Posterior cingulate gyrus (tissue), 11 donors: ENCODE results near the gene RPRD1A.
"Not testable (repeated sequence)": the region's sequence is repeated elsewhere in the genome, so short reads cannot be mapped to it uniquely, and the experiment has no call there.

ENCODE experiments used
- DNase-seq, 10 donors: peaks; one replicate each; pipeline versions ENCODE4 v3.0.0 to v3.0.0-alpha.2; 2020 to 2021; ENCODE audit warnings: mixed read lengths in 3 of 10
- intact Hi-C: fragments of 100-400 bp; cut with DNase I; formaldehyde crosslinking; loops from one replicate; pipeline ENCODE4 v1.15.1; 2023

The RPRD1A gene

DNA sequence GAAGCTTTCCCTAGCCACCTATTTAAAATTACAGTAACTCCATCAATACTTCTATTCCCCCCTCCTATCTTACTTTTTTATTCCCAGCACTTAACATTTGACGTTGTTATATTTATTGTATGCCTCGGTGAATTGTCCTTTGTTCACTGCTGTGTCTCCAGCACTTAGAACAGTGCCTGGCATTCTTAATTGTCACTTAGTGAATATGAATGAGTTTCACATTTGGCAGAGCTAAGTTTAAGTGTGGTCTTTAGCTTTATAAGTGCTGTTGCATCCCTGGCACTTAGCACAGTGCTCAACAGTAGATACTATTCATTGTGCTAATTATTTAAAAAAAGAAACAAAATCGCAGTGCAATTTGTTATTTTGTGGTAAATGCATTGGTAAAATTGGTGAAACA lies 93.2 kb downstream of the RPRD1A start:
- intact Hi-C loops, result loop anchor here (5.0 to 10.0 kb wide), 2 partner anchors 93 to 389 kb away; partner anchors contain the start of genes GALNT1 and RPRD1A
- no peak for DNase-seq

DNA sequence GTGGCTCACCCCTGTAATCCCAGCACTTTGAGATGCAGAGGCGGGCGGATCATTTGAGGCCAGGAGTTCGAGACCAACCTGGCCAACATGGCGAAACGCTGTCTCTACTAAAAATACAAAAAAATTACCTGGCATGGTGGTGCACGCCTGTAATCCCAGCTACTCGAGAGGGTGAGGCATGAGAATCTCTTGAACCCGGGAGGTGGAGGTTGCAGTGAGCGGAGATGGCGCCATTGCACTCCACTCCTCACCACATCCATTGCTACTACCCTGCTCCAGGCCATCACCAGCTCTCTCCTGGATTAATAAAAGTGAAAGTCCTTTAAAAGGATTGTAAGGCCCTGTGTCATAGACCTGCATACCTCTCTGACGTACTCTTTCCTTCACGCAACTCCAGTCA lies 93.7 kb downstream of the RPRD1A start:
- intact Hi-C loops, result loop anchor here (2.0 to 10.0 kb wide), 3 partner anchors 94 to 389 kb away; partner anchors contain the start of genes ELP2, GALNT1, RPRD1A and SLC39A6
- DNase-seq, result no peak

DNA sequence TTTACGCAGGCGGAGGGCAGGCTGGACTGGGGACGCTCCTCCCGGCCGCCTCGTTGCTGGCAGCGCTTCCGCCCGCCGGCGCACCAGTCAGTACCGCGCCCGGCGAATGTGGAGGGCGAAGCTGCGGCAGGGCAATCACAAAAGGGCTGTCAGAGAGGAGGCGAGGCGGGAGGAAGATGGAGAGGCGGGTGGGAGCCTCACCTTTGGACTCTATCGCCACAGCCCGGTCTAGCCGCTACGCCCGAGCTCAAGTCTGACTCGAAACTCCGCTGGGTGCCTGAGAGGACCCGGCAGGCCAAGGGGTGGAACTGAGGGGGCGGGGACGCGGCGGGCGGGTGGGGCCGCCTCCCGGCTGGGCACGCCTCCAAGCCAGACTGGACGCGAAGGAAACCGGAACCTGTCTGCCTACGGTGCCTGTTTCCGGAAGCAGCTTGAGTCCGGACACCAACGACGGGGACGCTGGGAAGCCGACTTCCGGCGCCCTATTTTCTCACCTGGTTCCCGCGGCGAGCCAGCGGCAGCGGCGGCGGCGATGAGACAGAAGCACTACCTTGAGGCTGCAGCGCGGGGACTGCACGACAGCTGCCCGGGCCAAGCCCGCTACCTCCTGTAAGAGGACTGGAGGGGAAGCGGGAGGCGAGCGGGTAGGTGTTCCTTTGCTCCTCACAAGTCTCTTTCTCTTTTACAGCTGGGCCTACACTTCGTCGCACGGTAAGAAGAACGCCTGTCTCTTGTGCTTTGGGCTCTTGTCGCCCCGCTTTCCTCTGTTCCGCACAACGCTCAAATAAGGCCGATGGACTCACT lies 95.0 kb downstream of the RPRD1A start, which contains the start of gene RMP24:
Gene RMP24 (plus strand): TSS at position 483 of the 804 bp plus-strand sequence.
- DNase-seq, result peak; percentile 89 to 99 (median 94)
- intact Hi-C loops, result loop anchor here (2.0 to 10.0 kb wide), 3 partner anchors 95 to 388 kb away; partner anchors contain the start of genes ELP2, GALNT1, RPRD1A and SLC39A6

DNA sequence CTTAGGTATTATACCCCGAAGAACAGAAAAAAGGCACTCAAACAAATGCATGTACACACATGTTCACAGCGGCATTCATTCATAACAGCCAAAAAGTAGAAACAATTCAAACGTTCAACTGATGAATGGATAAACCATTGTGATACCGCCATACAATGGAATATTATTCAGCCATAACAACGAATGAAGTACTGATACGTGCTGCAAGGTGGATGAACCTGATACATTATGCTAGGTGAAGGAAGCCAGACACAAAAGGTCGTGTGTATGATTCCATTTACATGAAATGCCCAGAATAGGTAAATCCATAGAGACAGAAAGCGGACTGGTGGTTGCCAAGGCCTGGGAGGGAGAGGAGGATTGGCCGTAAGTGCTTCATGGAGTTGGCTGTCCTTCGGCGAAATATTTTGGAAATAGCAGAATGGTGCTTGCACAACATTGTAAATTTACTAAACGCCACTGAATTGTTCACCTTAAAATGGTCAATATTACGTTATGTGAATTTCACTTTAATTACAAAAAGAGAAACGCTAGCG lies 95.6 kb downstream of the RPRD1A start:
- intact Hi-C loops, result loop anchor here (2.0 to 10.0 kb wide), 3 partner anchors 96 to 387 kb away; partner anchors contain the start of genes ELP2, GALNT1, RPRD1A and SLC39A6
- DNase-seq, result no peak

DNA sequence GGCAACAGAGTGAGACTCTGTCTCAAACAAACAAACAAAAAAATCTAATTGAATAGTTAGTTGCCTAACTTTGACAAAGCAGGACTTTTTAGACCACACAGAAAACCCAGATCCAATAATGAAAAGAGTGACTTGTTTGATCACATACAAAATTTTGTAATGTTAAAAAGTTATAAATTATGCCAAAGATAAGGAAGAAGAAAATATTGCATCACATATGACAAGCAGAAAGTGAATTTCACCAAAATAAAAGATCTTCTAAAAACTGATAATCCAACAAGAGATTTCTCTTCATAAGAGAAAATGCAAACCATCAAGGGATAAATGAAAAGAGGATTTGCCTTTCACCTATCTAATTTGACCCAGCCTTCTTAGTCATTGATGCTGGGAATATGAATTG lies 97.7 kb downstream of the RPRD1A start:
- intact Hi-C loops, result loop anchor here (5.0 to 10.0 kb wide), 2 partner anchors 98 to 385 kb away; partner anchors contain the start of genes GALNT1 and RPRD1A
- no peak for DNase-seq

DNA sequence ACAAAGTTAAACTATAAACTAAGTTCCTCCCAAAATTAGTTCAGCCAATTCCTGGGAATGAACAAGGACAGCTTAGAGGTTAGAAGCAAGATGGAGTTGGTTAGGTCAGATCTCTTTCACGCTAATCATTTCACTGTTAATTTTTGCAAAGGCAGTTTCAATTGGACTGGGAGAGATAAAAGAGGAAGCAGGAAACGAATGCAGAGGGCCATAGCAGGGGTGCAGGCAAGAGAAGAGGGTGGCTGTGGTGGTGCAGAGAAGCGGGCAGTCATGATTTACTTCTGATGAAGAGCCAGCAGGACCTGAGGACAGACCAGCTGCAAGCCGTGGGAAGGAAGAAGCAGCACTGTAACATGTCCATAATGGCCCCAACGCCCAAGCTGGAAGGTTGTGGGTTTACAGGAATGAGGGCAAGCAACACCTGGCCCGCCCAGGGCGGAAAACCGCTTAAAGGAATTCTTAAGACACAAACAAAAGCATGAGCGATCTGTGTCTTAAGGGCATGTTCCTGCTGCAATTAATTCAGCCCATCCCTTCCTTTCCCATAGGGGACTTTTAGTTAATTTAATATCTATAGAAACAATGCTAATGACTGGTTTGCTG lies 99.0 kb downstream of the RPRD1A start:
- intact Hi-C loops, result no loop called here
- DNase-seq, result peak in 1 of 10 donors; percentile 50

DNA sequence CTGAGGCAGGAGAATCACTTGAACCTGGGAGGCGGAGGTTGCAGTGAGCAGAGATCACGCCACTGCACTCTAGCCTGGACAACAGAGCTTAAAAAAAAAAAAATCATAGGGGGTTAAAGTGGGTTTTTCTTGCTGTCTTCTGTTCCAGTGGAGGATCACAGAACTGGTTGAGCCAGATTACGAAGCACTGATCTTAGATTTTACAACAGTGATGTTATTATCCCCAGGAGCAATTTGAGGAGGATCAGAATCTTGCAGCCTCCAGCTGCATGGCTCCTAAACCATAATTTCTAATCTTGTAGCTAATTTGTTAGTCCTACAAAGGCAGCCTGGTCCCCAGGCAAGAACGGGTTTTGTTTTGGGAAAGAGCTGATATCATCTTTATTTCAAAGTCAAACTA lies 99.5 kb downstream of the RPRD1A start:
- DNase-seq, intact Hi-C loops: not testable (repeated sequence)

DNA sequence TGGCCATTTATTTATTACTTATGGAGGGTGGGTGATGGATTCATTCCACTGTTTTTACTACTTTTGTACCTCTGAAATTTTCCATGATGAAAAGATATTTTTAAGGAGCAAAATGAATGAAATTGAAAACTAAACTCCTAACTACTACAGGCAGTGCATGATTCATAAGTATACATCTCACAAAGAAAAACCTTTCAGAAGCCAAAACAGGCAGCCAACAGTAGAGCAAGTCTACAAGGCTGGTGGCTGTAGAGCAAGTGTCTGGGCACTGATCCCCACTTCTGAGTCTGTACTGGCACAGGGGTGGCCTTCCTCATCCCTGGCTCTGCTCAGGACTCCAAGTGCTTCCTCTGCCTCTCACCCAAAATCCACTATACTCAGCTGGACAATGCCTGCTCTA lies 103.0 kb downstream of the RPRD1A start:
- intact Hi-C loops, result no loop called here
- DNase-seq, result no peak

DNA sequence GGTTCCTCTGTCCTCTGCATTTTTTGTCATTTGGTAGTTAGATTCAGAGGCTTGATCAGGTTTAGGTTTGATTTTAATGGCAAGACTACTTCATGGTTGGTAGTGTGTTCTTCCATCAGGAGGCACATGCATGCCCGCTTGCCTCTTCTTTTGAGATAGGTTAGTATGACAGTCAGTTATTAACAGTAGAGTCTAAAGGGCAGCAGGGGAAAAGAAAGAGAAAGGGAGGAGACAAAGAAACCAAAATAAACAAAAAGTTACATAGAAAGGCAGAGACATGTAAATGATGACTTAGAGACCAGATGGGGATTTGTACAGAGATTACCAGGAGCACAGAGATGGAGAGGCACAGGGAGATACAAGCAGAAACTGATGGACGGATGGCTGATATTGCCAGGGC lies 105.0 kb downstream of the RPRD1A start:
- DNase-seq, result no peak
- intact Hi-C loops, result no loop called here

DNA sequence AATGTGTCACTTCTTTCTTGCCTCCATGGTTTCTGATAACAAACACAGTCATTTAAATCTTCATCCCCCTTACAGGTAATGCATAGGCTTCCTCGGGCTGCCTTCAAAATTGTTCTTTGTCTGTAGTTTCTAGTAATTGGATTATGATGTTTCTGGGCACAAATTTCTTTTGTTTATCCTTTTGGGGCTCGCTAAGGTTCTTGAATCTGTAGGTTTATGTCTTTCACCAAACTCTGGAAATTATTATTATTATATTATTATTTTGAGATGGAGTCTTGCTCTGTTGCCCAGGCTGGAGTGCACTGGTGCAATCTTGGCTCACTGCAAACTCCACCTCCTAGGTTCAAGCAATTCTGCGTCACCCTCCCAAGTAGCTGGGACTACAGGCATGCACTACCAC lies 111.1 kb downstream of the RPRD1A start:
- DNase-seq, result no peak
- intact Hi-C loops, result no loop called here

DNA sequence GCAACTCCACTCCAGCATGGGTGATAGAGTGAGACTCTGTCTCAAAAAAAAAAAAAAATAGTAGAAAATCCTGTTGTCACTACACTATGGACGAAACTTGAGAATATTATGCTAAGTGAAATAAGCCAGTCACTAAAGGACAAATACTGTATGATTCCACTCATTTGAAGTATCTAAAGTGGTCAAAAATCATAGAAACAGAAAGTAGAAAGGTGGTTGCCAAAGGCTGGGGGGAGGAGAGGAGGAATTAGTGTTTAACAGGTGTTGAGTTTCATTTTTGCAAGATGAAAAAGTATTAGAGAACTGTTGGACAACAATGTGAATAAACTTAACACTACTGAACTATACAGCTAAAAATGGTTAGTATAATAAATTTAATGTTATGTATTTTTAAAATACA lies 113.7 kb downstream of the RPRD1A start:
- DNase-seq, result no peak
- intact Hi-C loops, result no loop called here

DNA sequence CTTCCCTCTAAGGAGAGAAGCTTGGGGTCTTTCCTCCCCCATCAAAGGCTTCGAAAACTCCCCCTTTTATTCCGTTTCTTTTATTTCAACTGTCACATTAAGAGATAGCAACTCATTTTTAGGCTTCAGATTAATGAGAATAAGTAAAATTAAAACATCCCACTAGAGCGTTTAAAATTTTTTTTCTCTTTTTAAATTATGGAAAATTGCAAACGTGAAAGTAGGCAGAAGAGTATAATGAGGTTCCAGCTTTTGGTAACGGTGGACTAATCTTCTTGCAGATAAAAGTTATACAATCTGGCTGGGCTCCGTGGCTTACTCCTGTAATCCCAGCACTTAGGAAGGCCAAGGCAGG lies 116.8 kb downstream of the RPRD1A start:
- intact Hi-C loops, result loop anchor here (1.0 kb wide), 1 partner anchor 289 kb away; no protein-coding TSS in a partner anchor
- DNase-seq, result no peak

DNA sequence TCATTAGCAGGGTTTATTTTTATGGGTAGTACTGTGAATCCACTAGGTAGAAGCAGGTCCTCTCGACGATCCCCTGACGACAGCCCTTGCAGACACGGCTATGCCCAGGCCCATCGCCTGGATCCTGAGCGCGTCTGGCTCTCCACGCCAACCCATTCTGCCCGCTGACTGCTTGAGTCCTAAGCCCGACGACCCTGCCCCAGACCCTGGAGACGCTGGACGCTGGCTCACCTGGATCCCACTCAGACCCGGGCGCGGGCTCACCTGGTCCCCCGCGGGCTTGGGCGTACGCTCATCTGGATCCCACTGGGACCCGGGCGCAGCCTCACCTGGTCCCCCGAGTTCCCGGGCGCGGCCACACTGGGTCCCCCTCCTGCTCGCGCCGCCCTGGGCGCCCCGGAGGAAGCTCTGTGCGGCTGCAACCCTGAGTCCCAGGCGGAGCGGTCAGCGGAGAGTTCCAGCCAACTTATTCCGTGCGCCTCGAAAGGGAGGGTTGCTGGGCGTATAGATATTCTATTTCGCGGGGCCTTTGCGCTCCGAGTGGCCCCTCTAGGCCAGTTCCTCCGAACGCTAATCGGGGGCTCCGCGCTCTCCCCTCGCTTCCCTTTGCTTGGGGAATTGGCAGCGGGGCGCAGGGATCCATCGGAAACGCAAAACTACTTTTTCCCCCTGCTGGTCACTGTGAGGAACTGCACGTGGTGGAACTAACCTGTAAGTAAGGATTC lies 117.3 kb downstream of the RPRD1A start:
- peak in 9 of 10 donors; percentile 22 to 92 (median 64) for DNase-seq
- intact Hi-C loops, result loop anchor here (1.0 to 5.0 kb wide), 3 partner anchors 194 to 563 kb away; no protein-coding TSS in a partner anchor

DNA sequence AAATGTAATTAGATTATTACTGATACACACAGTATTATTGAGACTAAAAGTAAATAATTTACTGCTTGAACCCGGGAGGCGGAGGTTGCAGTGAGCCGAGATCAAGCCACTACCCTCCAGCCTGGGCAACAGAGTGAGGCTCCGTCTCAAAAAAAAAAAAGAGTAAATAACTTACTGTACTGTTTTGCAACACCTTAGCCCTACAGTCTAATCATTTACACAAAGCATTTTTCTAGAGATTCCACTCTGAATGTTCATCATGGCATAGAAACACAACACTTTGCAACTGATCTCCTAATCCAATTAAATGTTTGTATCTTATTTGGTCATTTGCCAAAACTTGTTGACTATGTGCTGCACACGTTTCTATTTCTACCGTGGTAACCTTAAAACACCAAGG lies 118.3 kb downstream of the RPRD1A start:
- no peak for DNase-seq
- intact Hi-C loops, result loop anchor here (1.0 to 5.0 kb wide), 2 partner anchors 193 to 562 kb away; no protein-coding TSS in a partner anchor

DNA sequence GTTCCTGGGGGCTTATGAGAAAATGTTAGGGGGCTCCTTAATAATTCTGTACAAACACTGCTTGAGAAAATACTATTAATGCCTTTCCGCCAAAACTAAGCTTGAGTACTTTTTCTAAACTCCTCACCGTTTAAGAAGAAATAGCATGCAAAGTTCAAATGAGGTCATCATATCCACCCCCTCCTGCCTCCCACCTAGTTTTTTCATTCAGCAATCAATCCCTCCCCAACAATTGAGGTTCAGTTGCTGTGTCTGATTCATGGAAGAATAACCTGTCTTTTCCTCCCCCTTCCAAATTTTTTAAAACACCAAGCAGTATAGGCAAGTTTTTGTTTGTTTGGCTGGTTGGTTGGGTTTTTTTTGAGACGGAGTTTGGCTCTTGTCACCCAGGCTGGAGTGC lies 119.3 kb downstream of the RPRD1A start:
- intact Hi-C loops, result loop anchor here (5.0 kb wide), 1 partner anchor 561 kb away; no protein-coding TSS in a partner anchor

DNA sequence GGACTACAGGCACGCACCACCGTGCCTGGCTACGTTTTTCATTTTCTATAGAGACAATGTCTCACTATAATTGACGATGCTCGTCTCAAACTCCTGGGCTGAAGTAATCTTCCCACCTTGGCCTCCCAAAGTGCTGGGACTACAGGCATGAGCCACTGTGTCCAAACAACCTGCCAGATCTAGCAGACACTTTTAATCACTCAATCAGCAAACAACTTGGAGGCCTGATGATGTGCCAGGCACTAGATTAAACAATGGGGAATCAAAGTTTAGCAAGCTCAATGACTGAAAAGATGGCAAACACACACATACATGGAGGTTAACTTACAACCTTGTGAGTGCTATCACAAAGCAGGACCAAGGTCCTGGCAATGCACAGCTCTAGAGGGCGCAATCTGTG lies 124.7 kb downstream of the RPRD1A start:
- intact Hi-C loops, result no loop called here
- DNase-seq, result no peak

More for the DNA sequence above, 119.3 kb downstream of the RPRD1A start:
- DNase-seq, result no peak

DNA sequence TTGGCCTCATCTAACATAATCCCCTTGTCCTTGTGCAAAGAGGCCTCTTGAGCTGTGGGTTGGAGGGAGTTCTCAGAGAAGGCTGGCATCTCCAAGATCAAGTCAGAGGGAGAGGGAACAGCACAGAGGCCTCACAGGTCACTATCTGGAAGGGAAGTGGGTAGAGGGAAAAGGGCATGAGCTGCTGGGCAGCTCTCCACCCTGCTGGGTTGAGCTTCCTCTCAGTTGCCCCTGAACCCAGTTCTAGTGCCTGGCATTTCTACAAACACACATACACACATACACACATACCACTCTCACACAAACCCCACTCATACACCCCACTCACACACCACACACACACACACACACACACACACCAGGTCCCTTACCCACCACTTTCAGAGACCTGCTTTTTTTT lies 125.2 kb downstream of the RPRD1A start:
- intact Hi-C loops, result no loop called here

DNA sequence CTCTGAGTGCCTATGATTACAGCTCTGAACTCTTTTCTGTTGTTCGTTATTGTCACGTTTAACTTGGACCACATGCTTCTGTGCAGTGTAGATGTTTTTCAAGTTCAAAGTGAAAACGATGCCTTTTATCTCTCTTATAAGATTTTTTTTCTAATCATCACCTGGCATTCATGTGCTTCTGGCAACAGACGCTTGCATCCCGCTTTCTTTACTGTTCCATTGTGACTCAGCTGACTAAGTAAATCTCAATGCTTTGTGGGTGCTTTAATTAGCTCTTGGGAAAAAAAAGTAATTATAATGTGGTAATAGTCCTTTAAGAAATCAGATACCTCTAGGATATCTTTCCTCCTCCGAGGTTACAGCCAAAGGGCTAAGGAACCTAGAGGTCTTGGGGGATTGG lies 126.1 kb downstream of the RPRD1A start:
- intact Hi-C loops, result no loop called here

More for the DNA sequence above, 125.2 kb downstream of the RPRD1A start:
- DNase-seq, result no peak

More for the DNA sequence above, 126.1 kb downstream of the RPRD1A start:
- DNase-seq, result no peak
